IMR-90 (cell line): ENCODE data around the gene WNT3. TPM values are rescaled to one million over a fixed set of nuclear protein-coding genes. Genes with fewer than 3 reads are reported as not detected.
A peak's percentile ranks its signal among the peaks of the same experiment; 100 is the strongest.

Experiments
- ATAC-seq: fragments of 200-7000 bp; cut with Tn5 transposase; 2 replicates; pipeline ENCODE4 v1.9.1; 2020; ENCODE audit warnings: low read depth, mild to moderate bottlenecking, moderate library complexity
- BruUV-seq: library from RNA; stranded (reverse); fragments of 400-500 nt; replicated peaks from 2 replicates; lab custom pipeline; 2021; lab: Mats Ljungman, UMichigan
- CTCF ChIA-PET: fragments of 300-600 bp; formaldehyde crosslinking; extraction: SDS; loops from one replicate; lab custom pipeline; 2021; ENCODE audit warnings: antibody characterized with exemption; lab: Yijun Ruan, JAX
- POLR2A ChIA-PET: fragments of 300-600 bp; sonication (Branson Sonifier 250); formaldehyde crosslinking; loops from one replicate; lab custom pipeline; 2022; ENCODE audit warnings: antibody characterized with exemption; ENCODE audit not compliant: unreplicated experiment; lab: Charles Lee
- DNase-seq: peaks from one replicate; pipeline ENCODE4 v3.0.0; 2013
- H2AFZ ChIP-seq: replicated peaks from 2 replicates; pipeline ENCODE3; 2013; ENCODE audit warnings: low read length, mild to moderate bottlenecking; ENCODE audit not compliant: poor library complexity
- H2AK5ac ChIP-seq: 2 replicates; pipeline ENCODE4 v1.6.1; 2013; ENCODE audit warnings: low read depth, low read length, inconsistent platforms
- H2AK9ac ChIP-seq: replicated peaks from 2 replicates; pipeline ENCODE3; 2013; ENCODE audit warnings: mild to moderate bottlenecking, low read depth, low read length, moderate library complexity; ENCODE audit not compliant: poor library complexity
- H2BK120ac ChIP-seq: 2 replicates; pipeline ENCODE4 v1.6.1; 2013; ENCODE audit warnings: low read depth, low read length, inconsistent platforms
- H2BK15ac ChIP-seq: 3 replicates; pipeline ENCODE4 v1.6.1; 2013; ENCODE audit warnings: low read depth, low read length, inconsistent platforms
- H2BK20ac ChIP-seq: 2 replicates; pipeline ENCODE4 v1.6.1; 2013; ENCODE audit warnings: low read depth, mild to moderate bottlenecking, inconsistent platforms, low read length, moderate library complexity
- H2BK5ac ChIP-seq: 2 replicates; pipeline ENCODE4 v1.6.1; 2013; ENCODE audit warnings: mild to moderate bottlenecking, low read depth, low read length, inconsistent platforms; ENCODE audit not compliant: poor library complexity, severe bottlenecking
- H3K14ac ChIP-seq: replicated peaks from 2 replicates; pipeline ENCODE4 v1.6.1; 2013; ENCODE audit warnings: low read depth, low read length, inconsistent platforms
- H3K18ac ChIP-seq: 2 replicates; pipeline ENCODE4 v1.6.1; 2013; ENCODE audit warnings: low read depth, low read length, control low read depth
- H3K23ac ChIP-seq: 2 replicates; pipeline ENCODE4 v1.6.1; 2013; ENCODE audit warnings: low read depth, low read length, inconsistent platforms
- H3K27ac ChIP-seq: 2 replicates; pipeline ENCODE4 v1.5.1; 2013; ENCODE audit warnings: mild to moderate bottlenecking, control low read depth, low read length; ENCODE audit not compliant: insufficient read depth
- H3K27me3 ChIP-seq: 2 replicates; pipeline ENCODE4 v1.6.1; 2013; ENCODE audit warnings: low read length; ENCODE audit not compliant: control insufficient read depth, insufficient read depth
- H3K36me3 ChIP-seq: 2 replicates; pipeline ENCODE4 v1.6.1; 2013; ENCODE audit warnings: low read length, mixed read lengths; ENCODE audit not compliant: control insufficient read depth, insufficient read depth
- H3K4ac ChIP-seq: 2 replicates; pipeline ENCODE4 v1.6.1; 2013; ENCODE audit warnings: low read depth, low read length, inconsistent platforms
- H3K4me1 ChIP-seq: 2 replicates; pipeline ENCODE4 v1.6.1; 2013; ENCODE audit warnings: low read length, mixed read lengths; ENCODE audit not compliant: control insufficient read depth, insufficient read depth
- H3K4me2 ChIP-seq: 2 replicates; pipeline ENCODE4 v1.6.1; 2013; ENCODE audit warnings: low read depth, mild to moderate bottlenecking, control low read depth, low read length, moderate library complexity
- H3K4me3 ChIP-seq: 2 replicates; pipeline ENCODE4 v1.5.1; 2013; ENCODE audit warnings: low read depth, mild to moderate bottlenecking, control low read depth, low read length, moderate library complexity; ENCODE audit not compliant: insufficient read depth
- H3K56ac ChIP-seq: 2 replicates; pipeline ENCODE4 v1.6.1; 2013; ENCODE audit warnings: low read length, inconsistent platforms; ENCODE audit not compliant: insufficient read depth; ENCODE audit errors: extremely low read depth
- H3K79me1 ChIP-seq, 2 experiments: 2 replicates each; pipeline ENCODE4 v1.6.1; 2013; ENCODE audit warnings: low read length in 2 of 2, inconsistent platforms in 1 of 2, low read depth in 1 of 2
- H3K9ac ChIP-seq: 2 replicates; pipeline ENCODE4 v1.6.1; 2013; ENCODE audit warnings: low read depth, low read length, control low read depth
- H3K9me1 ChIP-seq: 2 replicates; pipeline ENCODE4 v1.6.1; 2013; ENCODE audit warnings: low read length, inconsistent platforms; ENCODE audit not compliant: insufficient read depth
- H3K9me3 ChIP-seq: 2 replicates; pipeline ENCODE4 v1.6.1; 2013; ENCODE audit warnings: low read length; ENCODE audit not compliant: control insufficient read depth, insufficient read depth
- H4K20me1 ChIP-seq: 2 replicates; pipeline ENCODE4 v1.6.1; 2013; ENCODE audit warnings: low read length, inconsistent platforms; ENCODE audit not compliant: insufficient read depth
- H4K5ac ChIP-seq: 2 replicates; pipeline ENCODE4 v1.6.1; 2013; ENCODE audit warnings: mild to moderate bottlenecking, low read depth, low read length, control low read depth
- H4K8ac ChIP-seq, 2 experiments: 2 replicates each; pipeline ENCODE4 v1.6.1; 2013; ENCODE audit warnings: low read depth in 2 of 2, low read length in 2 of 2, control low read depth in 1 of 2, inconsistent platforms in 1 of 2
- H4K91ac ChIP-seq: 2 replicates; pipeline ENCODE4 v1.6.1; 2013; ENCODE audit warnings: low read depth, low read length, inconsistent platforms; ENCODE audit not compliant: insufficient read depth
- BHLHE40 ChIP-seq: fragments of 150-350 bp; IDR thresholded peaks from 2 replicates; pipeline ENCODE4 v1.6.1; 2016; ENCODE audit warnings: mild to moderate bottlenecking, low read depth, low read length
- CEBPB ChIP-seq: IDR thresholded peaks from 2 replicates; pipeline ENCODE4 v1.6.1; 2012; ENCODE audit warnings: low read depth, low read length, improper control_type of control experiment
- CHD1 ChIP-seq: IDR thresholded peaks from 2 replicates; pipeline ENCODE4 v1.6.1; 2012; ENCODE audit warnings: low read depth, low read length, improper control_type of control experiment
- CTCF ChIP-seq: conservative IDR thresholded peaks from 2 replicates; pipeline ENCODE4 v1.5.1; 2012; ENCODE audit warnings: mild to moderate bottlenecking, low read depth, low read length, improper control_type of control experiment
- FOS ChIP-seq: fragments of 150-350 bp; IDR thresholded peaks from 2 replicates; pipeline ENCODE4 v1.6.1; 2016; ENCODE audit warnings: low read depth, low read length
- MAFK ChIP-seq: IDR thresholded peaks from 2 replicates; pipeline ENCODE4 v1.6.1; 2012; ENCODE audit warnings: low read depth, low read length, improper control_type of control experiment
- MAZ ChIP-seq: IDR thresholded peaks from 2 replicates; pipeline ENCODE4 v1.6.1; 2012; ENCODE audit warnings: low read depth, mild to moderate bottlenecking, low read length, improper control_type of control experiment, moderate library complexity, borderline replicate concordance
- MXI1 ChIP-seq: IDR thresholded peaks from 2 replicates; pipeline ENCODE4 v1.6.1; 2012; ENCODE audit warnings: low read depth, mild to moderate bottlenecking, low read length, moderate library complexity, borderline replicate concordance
- POLR2A ChIP-seq: IDR thresholded peaks from 2 replicates; pipeline ENCODE4 v1.6.1; 2012; ENCODE audit warnings: mild to moderate bottlenecking, low read depth, low read length
- RAD21 ChIP-seq: IDR thresholded peaks from 2 replicates; pipeline ENCODE4 v1.6.1; 2012; ENCODE audit warnings: low read length, improper control_type of control experiment
- RCOR1 ChIP-seq: IDR thresholded peaks from 2 replicates; pipeline ENCODE4 v1.6.1; 2012; ENCODE audit warnings: mild to moderate bottlenecking, low read length, improper control_type of control experiment; ENCODE audit not compliant: insufficient replicate concordance
- RFX5 ChIP-seq: IDR thresholded peaks from 2 replicates; pipeline ENCODE4 v1.8.0; 2012; ENCODE audit warnings: low read depth, mild to moderate bottlenecking, low read length, moderate library complexity
- SMC3 ChIP-seq: fragments of 150-350 bp; IDR thresholded peaks from 2 replicates; pipeline ENCODE4 v1.6.1; 2016; ENCODE audit warnings: low read depth, mild to moderate bottlenecking, antibody characterized with exemption, low read length, moderate library complexity
- USF2 ChIP-seq: fragments of 150-350 bp; IDR thresholded peaks from 2 replicates; pipeline ENCODE4 v1.6.1; 2017; ENCODE audit warnings: mild to moderate bottlenecking, antibody characterized with exemption, low read length, low read depth
- WGBS, 2 experiments: methylation state at CpG; one replicate each; pipeline versions ENCODE4 v1.1.5 to v1.1.7; 2013; ENCODE audit warnings: missing lambda C conversion rate in 2 of 2; ENCODE audit not compliant: insufficient read length in 1 of 2; ENCODE audit errors: extremely low coverage in 2 of 2; 5-methylcytosine and 5-hydroxymethylcytosine counted together
- dilution Hi-C: fragments of 300-500 bp; cut with HindIII; formaldehyde crosslinking; loops from one replicate; pipeline ENCODE4 v1.14.3; 2018; ENCODE audit warnings: low sequenced_read_pairs; ENCODE audit not compliant: unreplicated experiment
- in situ Hi-C: fragments of 300-500 bp; cut with MboI; formaldehyde crosslinking; loops from 3 replicates; pipeline ENCODE4 v1.14.3; 2019; ENCODE audit warnings: low sequenced_read_pairs, inconsistent platforms, mixed read lengths
- intact Hi-C: fragments of 100-400 bp; cut with micrococcal nuclease; formaldehyde crosslinking; loops from 2 replicates; pipeline ENCODE4 v1.10.0; 2022
- polyA plus RNA-seq, 3 experiments: library from polyadenylated mRNA; depleted of rRNA; stranded (reverse); fragments of >200 nt; gene quantifications; 2 replicates each; pipeline ENCODE4 v1.2.3, GENCODE V29; 2012; ENCODE audit warnings: low replicate concordance in 1 of 3
- total RNA-seq: library from RNA; depleted of rRNA; stranded (reverse); fragments of >200 nt; gene quantifications from 2 replicates; pipeline ENCODE4 v1.2.3, GENCODE V29; 2012

Gene WNT3
- total and polyA plus RNA-seq, 2 of the 4 experiments (the other 2 are of a cell fraction) = 0.72 to 1.0 TPM

- peak; percentile 42 for DNase-seq
- no peaks in the 10 kb centered on the region for H3K27me3 ChIP-seq
- POLR2A ChIA-PET = no interaction called here
- H4K5ac ChIP-seq = no peak overlapping the region
- H3K9me3 ChIP-seq = no peaks in the 10 kb centered on the region
- no peak overlapping the region for H3K14ac ChIP-seq
- H4K20me1 ChIP-seq = no peaks in the 10 kb centered on the region; the same call in 1 of the 2 replicates
- CTCF ChIA-PET = no interaction called here
- peaks cover 13% of the 10 kb centered on the region for H3K9me1 ChIP-seq
- no CpG with 5 or more reads among the region's 4 CpGs for WGBS, 2 experiments
- no peak overlapping the region for H3K9ac ChIP-seq
- H3K4me1 ChIP-seq = peaks cover 9% of the 10 kb centered on the region
- H2BK120ac ChIP-seq = no peak overlapping the region
- H3K27ac ChIP-seq = no peak overlapping the region
- no peak overlapping the region for H2AK5ac ChIP-seq
- dilution Hi-C loops (no loop called here), in situ Hi-C loops (loop anchor here (25.0 kb wide), 1 partner anchor 1151 kb away; no protein-coding TSS in a partner anchor), intact Hi-C loops (no loop called here)
- no peak overlapping the region for H3K23ac ChIP-seq
- H3K56ac ChIP-seq = no peak overlapping the region
- H3K4me3 ChIP-seq = no peak overlapping the region
- no peak overlapping the region for H2BK15ac ChIP-seq
- H2BK5ac ChIP-seq = no peak overlapping the region
- no peak overlapping the region for H2BK20ac ChIP-seq
- no peak overlapping the region for H2AK9ac ChIP-seq
- H2AFZ ChIP-seq = no peak overlapping the region
- peaks cover 0 to 10% of the 10 kb centered on the region in 2 experiments; a peak in 1 of 4 replicates for H3K79me1 ChIP-seq
- no peak for ATAC-seq
- no peak overlapping the region for H4K91ac ChIP-seq
- no peak overlapping the region for H4K8ac ChIP-seq
- no peak overlapping the region for H3K4ac ChIP-seq
- H3K18ac ChIP-seq = no peak overlapping the region
- TF ChIP-seq SMC3 (no peak), MAFK (no peak), RAD21 (no peak), CEBPB (no peak), BHLHE40 (no peak), USF2 (no peak), FOS (no peak), CHD1 (no peak), RCOR1 (no peak), MXI1 (no peak), CTCF (no peak), MAZ (no peak), POLR2A (no peak), RFX5 (no peak)
- H3K36me3 ChIP-seq = no peaks in the 10 kb centered on the region
- no TSS peak for BruUV-seq
- H3K4me2 ChIP-seq = no peak overlapping the region
These were observed 79.9 kb downstream of the WNT3 start for GRCh38 chr17:46738544-46738943.
